ENCODE data around the gene PTPRC.
A peak's percentile ranks its signal among the peaks of the same experiment; 100 is the strongest.

Gene PTPRC

DNA sequence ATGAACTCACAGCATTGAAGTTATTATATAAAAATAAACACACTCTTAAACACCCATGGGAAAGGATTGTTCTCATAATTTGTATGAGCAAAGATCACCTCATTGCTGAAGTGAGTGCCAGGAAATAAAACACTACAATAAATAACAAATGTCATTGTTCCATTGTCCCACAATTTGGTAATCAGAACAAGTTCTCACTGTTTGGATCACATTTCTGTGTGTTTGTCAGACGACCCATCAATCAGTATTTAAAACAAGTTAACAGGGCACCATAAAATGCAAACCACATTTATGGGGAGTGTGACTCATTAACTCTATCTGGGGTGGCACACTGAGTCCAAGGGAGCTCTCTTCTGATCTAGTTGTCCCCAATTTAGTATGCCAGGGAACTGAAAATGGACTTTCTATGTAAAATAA is 124.5 kb downstream of the PTPRC start:
- TF ChIP-seq TEAD4 (IDR thresholded peaks at IDR 0.05) (peak; percentile 54), FOXM1 (IDR thresholded peaks at IDR 0.05; ENCODE audit: borderline replicate concordance, low read depth) (peak; percentile 66; the same call in 1 of the 2 replicates), EP300 (IDR thresholded peaks at IDR 0.05; ENCODE audit: borderline replicate concordance) (peak; percentile 78; the same call in 1 of the 2 replicates), CREB1 (IDR thresholded peaks at IDR 0.05; ENCODE audit: low read depth) (no peak), USF1 (IDR thresholded peaks at IDR 0.05) (no peak), NFIC (IDR thresholded peaks at IDR 0.05) (peak; percentile 77), TCF12 (IDR thresholded peaks at IDR 0.05; ENCODE audit: low read depth) (peak; percentile 70)
- TF ChIP-seq, protein P1, sequence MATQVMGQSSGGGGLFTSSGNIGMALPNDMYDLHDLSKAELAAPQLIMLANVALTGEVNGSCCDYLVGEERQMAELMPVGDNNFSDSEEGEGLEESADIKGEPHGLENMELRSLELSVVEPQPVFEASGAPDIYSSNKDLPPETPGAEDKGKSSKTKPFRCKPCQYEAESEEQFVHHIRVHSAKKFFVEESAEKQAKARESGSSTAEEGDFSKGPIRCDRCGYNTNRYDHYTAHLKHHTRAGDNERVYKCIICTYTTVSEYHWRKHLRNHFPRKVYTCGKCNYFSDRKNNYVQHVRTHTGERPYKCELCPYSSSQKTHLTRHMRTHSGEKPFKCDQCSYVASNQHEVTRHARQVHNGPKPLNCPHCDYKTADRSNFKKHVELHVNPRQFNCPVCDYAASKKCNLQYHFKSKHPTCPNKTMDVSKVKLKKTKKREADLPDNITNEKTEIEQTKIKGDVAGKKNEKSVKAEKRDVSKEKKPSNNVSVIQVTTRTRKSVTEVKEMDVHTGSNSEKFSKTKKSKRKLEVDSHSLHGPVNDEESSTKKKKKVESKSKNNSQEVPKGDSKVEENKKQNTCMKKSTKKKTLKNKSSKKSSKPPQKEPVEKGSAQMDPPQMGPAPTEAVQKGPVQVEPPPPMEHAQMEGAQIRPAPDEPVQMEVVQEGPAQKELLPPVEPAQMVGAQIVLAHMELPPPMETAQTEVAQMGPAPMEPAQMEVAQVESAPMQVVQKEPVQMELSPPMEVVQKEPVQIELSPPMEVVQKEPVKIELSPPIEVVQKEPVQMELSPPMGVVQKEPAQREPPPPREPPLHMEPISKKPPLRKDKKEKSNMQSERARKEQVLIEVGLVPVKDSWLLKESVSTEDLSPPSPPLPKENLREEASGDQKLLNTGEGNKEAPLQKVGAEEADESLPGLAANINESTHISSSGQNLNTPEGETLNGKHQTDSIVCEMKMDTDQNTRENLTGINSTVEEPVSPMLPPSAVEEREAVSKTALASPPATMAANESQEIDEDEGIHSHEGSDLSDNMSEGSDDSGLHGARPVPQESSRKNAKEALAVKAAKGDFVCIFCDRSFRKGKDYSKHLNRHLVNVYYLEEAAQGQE (IDR thresholded peaks at IDR 0.05; ENCODE audit: low read depth) = no peak

- TF ChIP-seq EGR1 (IDR thresholded peaks at IDR 0.05) (no peak), CEBPB (IDR thresholded peaks at IDR 0.05) (no peak), YY1 (IDR thresholded peaks at IDR 0.05; ENCODE audit: low read depth) (no peak), TCF12 (IDR thresholded peaks at IDR 0.05; ENCODE audit: low read depth) (no peak), CREB1 (IDR thresholded peaks at IDR 0.05; ENCODE audit: low read depth) (no peak), TEAD4 (IDR thresholded peaks at IDR 0.05) (no peak), MAX (IDR thresholded peaks at IDR 0.05) (no peak), USF1 (IDR thresholded peaks at IDR 0.05) (no peak), RAD21 (IDR thresholded peaks at IDR 0.05; ENCODE audit: low read depth) (no peak), TAF1 (IDR thresholded peaks at IDR 0.05; ENCODE audit: low read depth) (no peak), ZBTB7A (IDR thresholded peaks at IDR 0.05; ENCODE audit: low read depth) (no peak), FOXM1 (IDR thresholded peaks at IDR 0.05; ENCODE audit: borderline replicate concordance, low read depth) (no peak), EP300 (IDR thresholded peaks at IDR 0.05; ENCODE audit: borderline replicate concordance) (no peak)
- TF ChIP-seq, protein P1 (IDR thresholded peaks at IDR 0.05; ENCODE audit: low read depth) = no peak
These were observed 125.9 kb downstream of the PTPRC start for GRCh38 chr1:198764748-198765147.

- TF ChIP-seq ZBTB7A (IDR thresholded peaks at IDR 0.05; ENCODE audit: low read depth) = no peak
- no peak for TF ChIP-seq CREB1 (IDR thresholded peaks at IDR 0.05; ENCODE audit: low read depth)
- TF ChIP-seq TAF1 (IDR thresholded peaks at IDR 0.05; ENCODE audit: low read depth) = no peak
- TF ChIP-seq, protein P1 (IDR thresholded peaks at IDR 0.05; ENCODE audit: low read depth) = no peak
- TF ChIP-seq NFIC (IDR thresholded peaks at IDR 0.05) = no peak
- no peak for TF ChIP-seq MAX (IDR thresholded peaks at IDR 0.05)
- no peak for TF ChIP-seq TCF12 (IDR thresholded peaks at IDR 0.05; ENCODE audit: low read depth)
- TF ChIP-seq YY1 (IDR thresholded peaks at IDR 0.05; ENCODE audit: low read depth) = no peak
- TF ChIP-seq EGR1 (IDR thresholded peaks at IDR 0.05) = no peak
- no peak for TF ChIP-seq FOXM1 (IDR thresholded peaks at IDR 0.05; ENCODE audit: borderline replicate concordance, low read depth)
- no peak for TF ChIP-seq USF1 (IDR thresholded peaks at IDR 0.05)
- TF ChIP-seq CEBPB (IDR thresholded peaks at IDR 0.05) = no peak
These were observed 126.6 kb downstream of the PTPRC start for GRCh38 chr1:198765416-198765815.

DNA sequence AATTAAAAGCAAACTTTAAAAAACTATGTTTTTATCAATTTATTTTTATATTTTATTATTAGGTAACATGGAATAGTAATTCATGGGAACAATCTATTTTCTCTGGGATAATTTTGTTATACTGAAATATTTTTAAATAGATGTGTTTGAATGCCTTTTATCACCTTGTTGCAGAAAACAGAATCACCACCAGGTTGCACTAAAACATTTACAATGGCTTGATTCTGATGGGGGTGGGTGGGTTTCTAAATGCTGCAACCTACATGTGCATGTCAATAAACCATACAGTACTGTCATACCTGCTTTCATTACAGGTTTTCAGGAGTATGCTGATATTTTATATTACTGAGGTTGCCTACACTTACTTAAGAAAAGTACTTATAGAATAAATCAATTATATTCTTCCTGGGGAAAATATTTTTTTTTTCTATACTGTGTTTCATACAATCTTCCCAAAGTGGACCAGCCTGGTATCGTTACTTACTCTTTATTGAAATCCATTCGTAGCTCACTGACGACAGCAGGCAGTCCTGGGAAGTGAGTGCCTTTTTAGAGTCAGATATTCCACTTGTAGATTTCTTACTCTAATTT is 132.8 kb downstream of the PTPRC start:
- TF ChIP-seq RAD21 (IDR thresholded peaks at IDR 0.05; ENCODE audit: low read depth) (peak; percentile 86), MAX (IDR thresholded peaks at IDR 0.05) (no peak)

All from Ishikawa (cell line).